PFSK-1 (cell line): ENCODE results near the gene RAB11FIP3.

Experiments used
- POLR2AphosphoS5 ChIP-seq: IDR thresholded peaks from 2 replicates; pipeline ENCODE4 v1.6.1; 2012; ENCODE audit warnings: low read depth, mild to moderate bottlenecking, control low read depth, low read length, moderate library complexity
- TAF1 ChIP-seq: IDR thresholded peaks from 2 replicates; pipeline ENCODE4 v1.6.1; 2012; ENCODE audit warnings: low read length, control low read depth, borderline replicate concordance; ENCODE audit not compliant: insufficient read depth

DNA sequence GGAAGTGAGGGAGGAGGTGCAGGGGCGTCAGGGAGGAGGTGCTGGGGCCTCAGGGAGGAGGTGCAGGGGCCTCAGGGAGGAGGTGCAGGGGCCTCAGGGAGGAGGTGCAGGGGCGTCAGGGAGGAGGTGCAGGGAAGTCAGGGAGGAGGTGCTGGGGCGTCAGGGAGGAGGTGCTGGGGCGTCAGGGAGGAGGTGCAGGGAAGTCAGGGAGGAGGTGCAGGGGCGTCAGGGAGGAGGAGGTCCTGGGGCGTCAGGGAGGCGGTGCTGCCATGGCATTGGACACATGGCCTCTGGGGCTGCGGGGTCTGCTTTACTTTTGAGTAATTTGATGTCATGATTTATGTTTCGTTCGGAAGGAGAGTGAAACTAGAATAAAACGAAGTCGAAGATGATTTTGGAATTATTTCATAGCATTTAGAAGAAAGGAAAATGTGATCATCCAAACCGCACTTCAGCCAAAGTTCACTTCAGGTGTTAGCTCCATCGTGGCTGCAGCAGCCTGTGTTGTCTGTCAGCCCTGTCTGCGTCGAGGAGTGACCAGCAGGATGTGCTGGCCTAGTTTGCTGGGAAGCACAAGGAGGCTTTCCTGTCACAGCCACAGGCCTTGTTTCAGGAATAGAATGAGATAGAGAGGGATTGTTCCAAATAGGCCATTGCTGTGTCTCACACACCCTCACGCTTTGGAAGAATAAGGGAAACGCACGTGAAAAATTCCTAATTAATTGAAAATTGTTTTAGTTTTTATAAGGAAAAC, 42.8 kb downstream of the RAB11FIP3 start:
- TF ChIP-seq POLR2AphosphoS5 (no peak), TAF1 (no peak)
